HG03558 (cell line): ENCODE measurements around the gene BMERB1.

Experiments
- ATAC-seq: cut with Tn5 transposase; IDR thresholded peaks from one replicate; pipeline ENCODE4 v1.9.1; 2021; ENCODE audit warnings: moderate number of reproducible peaks; ENCODE audit not compliant: unreplicated experiment; ENCODE audit errors: extremely low read depth

BMERB1 gene

GRCh38 chr16:15492091-15492740 is 57.8 kb downstream of the BMERB1 start:
- no peak for ATAC-seq

- ATAC-seq = no peak
Observed at GRCh38 chr16:15493466-15494180, 59.2 kb downstream of the BMERB1 start.

GRCh38 chr16:15494236-15494635 is 59.8 kb downstream of the BMERB1 start:
- no peak for ATAC-seq

- no peak for ATAC-seq
Observed at GRCh38 chr16:15495898-15496297, 61.5 kb downstream of the BMERB1 start.

- no peak for ATAC-seq
Observed at GRCh38 chr16:15498427-15499175, 64.2 kb downstream of the BMERB1 start.

GRCh38 chr16:15502041-15502725 is 67.8 kb downstream of the BMERB1 start:
- ATAC-seq = no peak

GRCh38 chr16:15506441-15506840 is 72.1 kb downstream of the BMERB1 start:
- no peak for ATAC-seq

GRCh38 chr16:15507301-15507958 is 73.0 kb downstream of the BMERB1 start:
- ATAC-seq = no peak

GRCh38 chr16:15507959-15508627 is 73.7 kb downstream of the BMERB1 start:
- no peak for ATAC-seq

- ATAC-seq = no peak
Observed at GRCh38 chr16:15509051-15509592, 74.7 kb downstream of the BMERB1 start.

- no peak for ATAC-seq
Observed at GRCh38 chr16:15509593-15510535, 75.5 kb downstream of the BMERB1 start.

- ATAC-seq = no peak
Observed at GRCh38 chr16:15510992-15511391, 76.6 kb downstream of the BMERB1 start.

GRCh38 chr16:15511759-15512487 is 77.5 kb downstream of the BMERB1 start:
- no peak for ATAC-seq

- ATAC-seq = no peak
Observed at GRCh38 chr16:15513156-15513555, 78.8 kb downstream of the BMERB1 start.

GRCh38 chr16:15515992-15516391 is 81.6 kb downstream of the BMERB1 start:
- no peak for ATAC-seq

GRCh38 chr16:15516609-15517008 is 82.2 kb downstream of the BMERB1 start:
- ATAC-seq = no peak

GRCh38 chr16:15517743-15518377 is 83.5 kb downstream of the BMERB1 start:
- ATAC-seq = no peak
